IMR-90 (cell line): ENCODE measurements around the gene NOS1AP. TPM values are rescaled to one million over a fixed set of nuclear protein-coding genes. Genes with fewer than 3 reads are reported as not detected.

Experiments
- ATAC-seq: fragments of 200-7000 bp; cut with Tn5 transposase; 2 replicates; pipeline ENCODE4 v1.9.1; 2020; ENCODE audit warnings: low read depth, mild to moderate bottlenecking, moderate library complexity
- BruUV-seq: library from RNA; stranded (reverse); fragments of 400-500 nt; replicated peaks from 2 replicates; lab custom pipeline; 2021; lab: Mats Ljungman, UMichigan
- CTCF ChIA-PET: fragments of 300-600 bp; formaldehyde crosslinking; extraction: SDS; loops from one replicate; lab custom pipeline; 2021; ENCODE audit warnings: antibody characterized with exemption; lab: Yijun Ruan, JAX
- POLR2A ChIA-PET: fragments of 300-600 bp; sonication (Branson Sonifier 250); formaldehyde crosslinking; loops from one replicate; lab custom pipeline; 2022; ENCODE audit warnings: antibody characterized with exemption; ENCODE audit not compliant: unreplicated experiment; lab: Charles Lee
- DNase-seq: peaks from one replicate; pipeline ENCODE4 v3.0.0; 2013
- H2AFZ ChIP-seq: replicated peaks from 2 replicates; pipeline ENCODE3; 2013; ENCODE audit warnings: low read length, mild to moderate bottlenecking; ENCODE audit not compliant: poor library complexity
- H2AK5ac ChIP-seq: 2 replicates; pipeline ENCODE4 v1.6.1; 2013; ENCODE audit warnings: low read depth, low read length, inconsistent platforms
- H2AK9ac ChIP-seq: replicated peaks from 2 replicates; pipeline ENCODE3; 2013; ENCODE audit warnings: mild to moderate bottlenecking, low read depth, low read length, moderate library complexity; ENCODE audit not compliant: poor library complexity
- H2BK120ac ChIP-seq: 2 replicates; pipeline ENCODE4 v1.6.1; 2013; ENCODE audit warnings: low read depth, low read length, inconsistent platforms
- H2BK15ac ChIP-seq: 3 replicates; pipeline ENCODE4 v1.6.1; 2013; ENCODE audit warnings: low read depth, low read length, inconsistent platforms
- H2BK20ac ChIP-seq: 2 replicates; pipeline ENCODE4 v1.6.1; 2013; ENCODE audit warnings: low read depth, mild to moderate bottlenecking, inconsistent platforms, low read length, moderate library complexity
- H2BK5ac ChIP-seq: 2 replicates; pipeline ENCODE4 v1.6.1; 2013; ENCODE audit warnings: mild to moderate bottlenecking, low read depth, low read length, inconsistent platforms; ENCODE audit not compliant: poor library complexity, severe bottlenecking
- H3K14ac ChIP-seq: replicated peaks from 2 replicates; pipeline ENCODE4 v1.6.1; 2013; ENCODE audit warnings: low read depth, low read length, inconsistent platforms
- H3K18ac ChIP-seq: 2 replicates; pipeline ENCODE4 v1.6.1; 2013; ENCODE audit warnings: low read depth, low read length, control low read depth
- H3K23ac ChIP-seq: 2 replicates; pipeline ENCODE4 v1.6.1; 2013; ENCODE audit warnings: low read depth, low read length, inconsistent platforms
- H3K27ac ChIP-seq: 2 replicates; pipeline ENCODE4 v1.5.1; 2013; ENCODE audit warnings: mild to moderate bottlenecking, control low read depth, low read length; ENCODE audit not compliant: insufficient read depth
- H3K27me3 ChIP-seq: 2 replicates; pipeline ENCODE4 v1.6.1; 2013; ENCODE audit warnings: low read length; ENCODE audit not compliant: control insufficient read depth, insufficient read depth
- H3K36me3 ChIP-seq: 2 replicates; pipeline ENCODE4 v1.6.1; 2013; ENCODE audit warnings: low read length, mixed read lengths; ENCODE audit not compliant: control insufficient read depth, insufficient read depth
- H3K4ac ChIP-seq: 2 replicates; pipeline ENCODE4 v1.6.1; 2013; ENCODE audit warnings: low read depth, low read length, inconsistent platforms
- H3K4me1 ChIP-seq: 2 replicates; pipeline ENCODE4 v1.6.1; 2013; ENCODE audit warnings: low read length, mixed read lengths; ENCODE audit not compliant: control insufficient read depth, insufficient read depth
- H3K4me2 ChIP-seq: 2 replicates; pipeline ENCODE4 v1.6.1; 2013; ENCODE audit warnings: low read depth, mild to moderate bottlenecking, control low read depth, low read length, moderate library complexity
- H3K4me3 ChIP-seq: 2 replicates; pipeline ENCODE4 v1.5.1; 2013; ENCODE audit warnings: low read depth, mild to moderate bottlenecking, control low read depth, low read length, moderate library complexity; ENCODE audit not compliant: insufficient read depth
- H3K56ac ChIP-seq: 2 replicates; pipeline ENCODE4 v1.6.1; 2013; ENCODE audit warnings: low read length, inconsistent platforms; ENCODE audit not compliant: insufficient read depth; ENCODE audit errors: extremely low read depth
- H3K79me1 ChIP-seq, 2 experiments: 2 replicates each; pipeline ENCODE4 v1.6.1; 2013; ENCODE audit warnings: low read length in 2 of 2, inconsistent platforms in 1 of 2, low read depth in 1 of 2
- H3K9ac ChIP-seq: 2 replicates; pipeline ENCODE4 v1.6.1; 2013; ENCODE audit warnings: low read depth, low read length, control low read depth
- H3K9me1 ChIP-seq: 2 replicates; pipeline ENCODE4 v1.6.1; 2013; ENCODE audit warnings: low read length, inconsistent platforms; ENCODE audit not compliant: insufficient read depth
- H3K9me3 ChIP-seq: 2 replicates; pipeline ENCODE4 v1.6.1; 2013; ENCODE audit warnings: low read length; ENCODE audit not compliant: control insufficient read depth, insufficient read depth
- H4K20me1 ChIP-seq: 2 replicates; pipeline ENCODE4 v1.6.1; 2013; ENCODE audit warnings: low read length, inconsistent platforms; ENCODE audit not compliant: insufficient read depth
- H4K5ac ChIP-seq: 2 replicates; pipeline ENCODE4 v1.6.1; 2013; ENCODE audit warnings: mild to moderate bottlenecking, low read depth, low read length, control low read depth
- H4K8ac ChIP-seq, 2 experiments: 2 replicates each; pipeline ENCODE4 v1.6.1; 2013; ENCODE audit warnings: low read depth in 2 of 2, low read length in 2 of 2, control low read depth in 1 of 2, inconsistent platforms in 1 of 2
- H4K91ac ChIP-seq: 2 replicates; pipeline ENCODE4 v1.6.1; 2013; ENCODE audit warnings: low read depth, low read length, inconsistent platforms; ENCODE audit not compliant: insufficient read depth
- BHLHE40 ChIP-seq: fragments of 150-350 bp; IDR thresholded peaks from 2 replicates; pipeline ENCODE4 v1.6.1; 2016; ENCODE audit warnings: mild to moderate bottlenecking, low read depth, low read length
- CEBPB ChIP-seq: IDR thresholded peaks from 2 replicates; pipeline ENCODE4 v1.6.1; 2012; ENCODE audit warnings: low read depth, low read length, improper control_type of control experiment
- CHD1 ChIP-seq: IDR thresholded peaks from 2 replicates; pipeline ENCODE4 v1.6.1; 2012; ENCODE audit warnings: low read depth, low read length, improper control_type of control experiment
- FOS ChIP-seq: fragments of 150-350 bp; IDR thresholded peaks from 2 replicates; pipeline ENCODE4 v1.6.1; 2016; ENCODE audit warnings: low read depth, low read length
- MAFK ChIP-seq: IDR thresholded peaks from 2 replicates; pipeline ENCODE4 v1.6.1; 2012; ENCODE audit warnings: low read depth, low read length, improper control_type of control experiment
- MAZ ChIP-seq: IDR thresholded peaks from 2 replicates; pipeline ENCODE4 v1.6.1; 2012; ENCODE audit warnings: low read depth, mild to moderate bottlenecking, low read length, improper control_type of control experiment, moderate library complexity, borderline replicate concordance
- MXI1 ChIP-seq: IDR thresholded peaks from 2 replicates; pipeline ENCODE4 v1.6.1; 2012; ENCODE audit warnings: low read depth, mild to moderate bottlenecking, low read length, moderate library complexity, borderline replicate concordance
- NFE2L2 ChIP-seq: fragments of 150-350 bp; IDR thresholded peaks from 2 replicates; pipeline ENCODE4 v1.6.1; 2016; ENCODE audit warnings: low read depth, mild to moderate bottlenecking, low read length
- POLR2A ChIP-seq: IDR thresholded peaks from 2 replicates; pipeline ENCODE4 v1.6.1; 2012; ENCODE audit warnings: mild to moderate bottlenecking, low read depth, low read length
- RAD21 ChIP-seq: IDR thresholded peaks from 2 replicates; pipeline ENCODE4 v1.6.1; 2012; ENCODE audit warnings: low read length, improper control_type of control experiment
- RCOR1 ChIP-seq: IDR thresholded peaks from 2 replicates; pipeline ENCODE4 v1.6.1; 2012; ENCODE audit warnings: mild to moderate bottlenecking, low read length, improper control_type of control experiment; ENCODE audit not compliant: insufficient replicate concordance
- RFX5 ChIP-seq: IDR thresholded peaks from 2 replicates; pipeline ENCODE4 v1.8.0; 2012; ENCODE audit warnings: low read depth, mild to moderate bottlenecking, low read length, moderate library complexity
- SMC3 ChIP-seq: fragments of 150-350 bp; IDR thresholded peaks from 2 replicates; pipeline ENCODE4 v1.6.1; 2016; ENCODE audit warnings: low read depth, mild to moderate bottlenecking, antibody characterized with exemption, low read length, moderate library complexity
- WGBS, 2 experiments: methylation state at CpG; one replicate each; pipeline versions ENCODE4 v1.1.5 to v1.1.7; 2013; ENCODE audit warnings: missing lambda C conversion rate in 2 of 2; ENCODE audit not compliant: insufficient read length in 1 of 2; ENCODE audit errors: extremely low coverage in 2 of 2; 5-methylcytosine and 5-hydroxymethylcytosine counted together
- dilution Hi-C: fragments of 300-500 bp; cut with HindIII; formaldehyde crosslinking; loops from one replicate; pipeline ENCODE4 v1.14.3; 2018; ENCODE audit warnings: low sequenced_read_pairs; ENCODE audit not compliant: unreplicated experiment
- in situ Hi-C: fragments of 300-500 bp; cut with MboI; formaldehyde crosslinking; loops from 3 replicates; pipeline ENCODE4 v1.14.3; 2019; ENCODE audit warnings: low sequenced_read_pairs, inconsistent platforms, mixed read lengths
- intact Hi-C: fragments of 100-400 bp; cut with micrococcal nuclease; formaldehyde crosslinking; loops from 2 replicates; pipeline ENCODE4 v1.10.0; 2022
- polyA plus RNA-seq, 3 experiments: library from polyadenylated mRNA; depleted of rRNA; stranded (reverse); fragments of >200 nt; gene quantifications; 2 replicates each; pipeline ENCODE4 v1.2.3, GENCODE V29; 2012; ENCODE audit warnings: low replicate concordance in 1 of 3
- total RNA-seq: library from RNA; depleted of rRNA; stranded (reverse); fragments of >200 nt; gene quantifications from 2 replicates; pipeline ENCODE4 v1.2.3, GENCODE V29; 2012
- TF ChIP-seq, protein P1 (sequence below): fragments of 150-350 bp; IDR thresholded peaks from 2 replicates; pipeline ENCODE4 v1.6.1; 2017; ENCODE audit warnings: mild to moderate bottlenecking, antibody characterized with exemption, low read length, low read depth
- TF ChIP-seq, protein P2 (sequence below): conservative IDR thresholded peaks from 2 replicates; pipeline ENCODE4 v1.5.1; 2012; ENCODE audit warnings: mild to moderate bottlenecking, low read depth, low read length, improper control_type of control experiment
- TF ChIP-seq, protein P3 (sequence below): fragments of 150-350 bp; IDR thresholded peaks from 2 replicates; pipeline ENCODE4 v1.6.1; 2016; ENCODE audit warnings: low read depth, mild to moderate bottlenecking, low read length, moderate library complexity, borderline replicate concordance

The NOS1AP gene
- total and polyA plus RNA-seq, 2 of the 4 experiments (the other 2 are of a cell fraction) = 0.18 to 0.19 TPM

DNA sequence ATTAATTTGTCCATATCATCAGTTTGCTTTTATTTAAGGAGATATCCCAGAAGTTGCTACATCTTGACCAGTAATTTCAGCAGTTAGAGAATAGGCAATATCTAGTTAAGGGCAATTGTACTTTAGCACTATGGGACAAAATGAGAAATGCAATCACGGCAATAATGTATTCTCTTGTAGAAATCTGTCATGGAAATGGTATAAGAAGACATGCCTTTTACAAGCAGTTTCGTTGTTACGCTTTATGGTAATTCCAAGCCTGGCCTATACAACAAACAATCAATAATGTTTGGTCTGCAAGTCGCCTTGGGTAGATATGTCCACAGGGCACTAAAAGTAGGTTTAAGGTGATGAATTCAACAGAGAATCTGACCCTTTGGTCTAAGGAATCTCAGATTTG lies 1.2 kb upstream of the NOS1AP start:
- Histone ChIP-seq H2BK5ac (no peak overlapping the region), H3K9me3 (no peaks in the 10 kb centered on the region), H3K4me2 (no peak overlapping the region), H4K91ac (no peak overlapping the region), H2BK120ac (no peak overlapping the region), H2AK5ac (no peak overlapping the region), H3K27ac (no peak overlapping the region), H3K9me1 (no peaks in the 10 kb centered on the region), H2AK9ac (no peak overlapping the region), H3K18ac (no peak overlapping the region), H3K79me1 (no peaks in the 10 kb centered on the region), H3K9ac (no peak overlapping the region), H2AFZ (no peak overlapping the region), H2BK15ac (no peak overlapping the region), H3K4me3 (no peak overlapping the region), H3K27me3 (peaks cover 53% of the 10 kb centered on the region), H4K8ac (no peak overlapping the region), H3K36me3 (no peaks in the 10 kb centered on the region), H3K23ac (no peak overlapping the region), H4K5ac (no peak overlapping the region), H3K4ac (no peak overlapping the region), H3K14ac (no peak overlapping the region), H4K20me1 (no peaks in the 10 kb centered on the region), H2BK20ac (no peak overlapping the region), H3K4me1 (no peaks in the 10 kb centered on the region; the same call in 1 of the 2 replicates), H3K56ac (no peak overlapping the region)
- ChIA-PET POLR2A (no interaction called here), CTCF (interaction anchor here (1.6 kb wide), 1 partner anchor 12 kb away, joined by 6 read pairs; no protein-coding TSS in a partner anchor)
- no peak for DNase-seq
- TF ChIP-seq POLR2A = no peak
- TF ChIP-seq CEBPB = no peak
- TF ChIP-seq RAD21 = no peak
- TF ChIP-seq MXI1 = no peak
- no peak for TF ChIP-seq RCOR1
- no peak for TF ChIP-seq MAZ
- TF ChIP-seq, protein P1, sequence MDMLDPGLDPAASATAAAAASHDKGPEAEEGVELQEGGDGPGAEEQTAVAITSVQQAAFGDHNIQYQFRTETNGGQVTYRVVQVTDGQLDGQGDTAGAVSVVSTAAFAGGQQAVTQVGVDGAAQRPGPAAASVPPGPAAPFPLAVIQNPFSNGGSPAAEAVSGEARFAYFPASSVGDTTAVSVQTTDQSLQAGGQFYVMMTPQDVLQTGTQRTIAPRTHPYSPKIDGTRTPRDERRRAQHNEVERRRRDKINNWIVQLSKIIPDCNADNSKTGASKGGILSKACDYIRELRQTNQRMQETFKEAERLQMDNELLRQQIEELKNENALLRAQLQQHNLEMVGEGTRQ = no peak
- TF ChIP-seq, protein P2, sequence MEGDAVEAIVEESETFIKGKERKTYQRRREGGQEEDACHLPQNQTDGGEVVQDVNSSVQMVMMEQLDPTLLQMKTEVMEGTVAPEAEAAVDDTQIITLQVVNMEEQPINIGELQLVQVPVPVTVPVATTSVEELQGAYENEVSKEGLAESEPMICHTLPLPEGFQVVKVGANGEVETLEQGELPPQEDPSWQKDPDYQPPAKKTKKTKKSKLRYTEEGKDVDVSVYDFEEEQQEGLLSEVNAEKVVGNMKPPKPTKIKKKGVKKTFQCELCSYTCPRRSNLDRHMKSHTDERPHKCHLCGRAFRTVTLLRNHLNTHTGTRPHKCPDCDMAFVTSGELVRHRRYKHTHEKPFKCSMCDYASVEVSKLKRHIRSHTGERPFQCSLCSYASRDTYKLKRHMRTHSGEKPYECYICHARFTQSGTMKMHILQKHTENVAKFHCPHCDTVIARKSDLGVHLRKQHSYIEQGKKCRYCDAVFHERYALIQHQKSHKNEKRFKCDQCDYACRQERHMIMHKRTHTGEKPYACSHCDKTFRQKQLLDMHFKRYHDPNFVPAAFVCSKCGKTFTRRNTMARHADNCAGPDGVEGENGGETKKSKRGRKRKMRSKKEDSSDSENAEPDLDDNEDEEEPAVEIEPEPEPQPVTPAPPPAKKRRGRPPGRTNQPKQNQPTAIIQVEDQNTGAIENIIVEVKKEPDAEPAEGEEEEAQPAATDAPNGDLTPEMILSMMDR = no peak
- no peak for TF ChIP-seq NFE2L2
- TF ChIP-seq RFX5 = no peak
- TF ChIP-seq BHLHE40 = no peak
- TF ChIP-seq, protein P3, sequence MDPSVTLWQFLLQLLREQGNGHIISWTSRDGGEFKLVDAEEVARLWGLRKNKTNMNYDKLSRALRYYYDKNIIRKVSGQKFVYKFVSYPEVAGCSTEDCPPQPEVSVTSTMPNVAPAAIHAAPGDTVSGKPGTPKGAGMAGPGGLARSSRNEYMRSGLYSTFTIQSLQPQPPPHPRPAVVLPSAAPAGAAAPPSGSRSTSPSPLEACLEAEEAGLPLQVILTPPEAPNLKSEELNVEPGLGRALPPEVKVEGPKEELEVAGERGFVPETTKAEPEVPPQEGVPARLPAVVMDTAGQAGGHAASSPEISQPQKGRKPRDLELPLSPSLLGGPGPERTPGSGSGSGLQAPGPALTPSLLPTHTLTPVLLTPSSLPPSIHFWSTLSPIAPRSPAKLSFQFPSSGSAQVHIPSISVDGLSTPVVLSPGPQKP = no peak
- TF ChIP-seq MAFK = no peak
- TF ChIP-seq FOS = no peak
- TF ChIP-seq SMC3 = no peak
- no peak for TF ChIP-seq CHD1
- intact Hi-C loops = no loop called here
- dilution Hi-C loops = no loop called here
- no CpG with 5 or more reads among the region's 4 CpGs for WGBS, 2 experiments
- no peak for ATAC-seq
- in situ Hi-C loops = no loop called here
- no TSS peak for BruUV-seq
